GM21723 (cell line): Measurements from ENCODE around the gene PCDHGB1.
"Not testable (repeated sequence)": the region's sequence is repeated elsewhere in the genome, so short reads cannot be mapped to it uniquely, and the experiment has no call there.

Source experiments
- ATAC-seq: cut with Tn5 transposase; IDR thresholded peaks from one replicate; pipeline ENCODE4 v1.9.1; 2021; ENCODE audit warnings: mild to moderate bottlenecking, moderate library complexity; ENCODE audit not compliant: unreplicated experiment

PCDHGB1 gene

GRCh38 chr5:141349917-141350619 is at the start of gene PCDHGB1:
Gene PCDHGB1, plus strand, starts transcription at chr5:141350099. Its CDS starts 162 bp downstream, at chr5:141350261.
- no peak for ATAC-seq

GRCh38 chr5:141303756-141304155 is 46.1 kb upstream of the PCDHGB1 start, which contains the start of gene SLC25A2:
Gene SLC25A2, minus strand, starts transcription at chr5:141304049. Its CDS starts 184 bp downstream, at chr5:141303865.
- no peak for ATAC-seq

DNA sequence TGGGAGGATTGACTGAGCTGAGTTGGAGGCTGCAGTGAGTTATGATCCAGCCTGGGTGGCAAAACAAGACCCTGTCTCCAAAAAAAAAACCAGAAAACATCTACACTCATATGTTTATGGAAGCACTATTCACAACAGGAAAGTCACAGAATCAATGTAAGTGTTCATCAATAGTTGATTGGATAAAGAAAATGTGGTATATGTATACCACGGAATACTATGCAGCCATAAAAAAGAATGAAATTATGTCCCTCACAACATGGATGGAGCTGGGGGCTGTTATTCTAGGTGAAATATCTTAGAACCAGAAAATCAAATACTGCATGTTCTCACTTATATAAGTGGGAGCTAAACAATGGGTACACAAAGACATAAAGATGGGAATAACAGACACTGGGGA is 43.3 kb upstream of the PCDHGB1 start:
- no peak for ATAC-seq

DNA sequence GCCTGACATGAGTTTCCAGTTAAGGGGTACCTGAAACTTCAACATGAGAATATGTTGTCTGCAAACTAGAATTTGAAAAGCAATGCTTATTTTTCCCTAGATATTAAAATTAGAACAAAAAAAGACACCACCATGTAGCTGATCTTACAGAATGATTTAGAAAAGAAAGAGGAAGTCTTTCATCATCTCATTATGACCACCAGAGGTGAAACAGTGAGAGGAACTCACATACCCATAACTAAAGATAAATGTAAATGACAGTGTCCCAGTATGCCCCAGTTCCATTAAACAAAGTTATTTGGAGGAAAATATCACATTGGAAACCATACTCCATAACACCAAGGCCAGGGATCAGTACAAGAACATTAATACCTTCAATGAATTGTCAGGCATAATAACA is 36.2 kb upstream of the PCDHGB1 start:
- no peak for ATAC-seq

GRCh38 chr5:141316963-141317362 is 32.9 kb upstream of the PCDHGB1 start:
- not testable (repeated sequence) for ATAC-seq

- ATAC-seq, result no peak
These were observed 30.7 kb upstream of the PCDHGB1 start for GRCh38 chr5:141319202-141319601.

DNA sequence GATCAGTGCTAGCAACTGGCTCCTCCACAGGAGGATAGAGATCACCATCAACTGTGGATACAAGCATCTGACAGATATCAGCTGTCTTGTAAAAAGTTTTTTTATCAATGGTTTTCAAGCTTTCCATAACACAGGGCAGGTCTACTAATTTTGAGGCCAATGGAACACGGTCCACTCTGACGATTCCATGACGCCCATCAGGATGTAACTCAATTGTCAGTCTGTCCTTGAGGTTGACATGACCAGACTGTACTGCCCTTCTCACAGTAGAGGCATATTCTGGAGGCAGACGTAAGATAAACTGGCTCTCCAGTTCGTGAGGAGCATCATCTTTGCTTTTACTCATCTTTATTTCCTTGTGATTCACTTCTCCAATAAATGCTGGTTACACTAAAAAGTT is 30.2 kb upstream of the PCDHGB1 start:
- no peak for ATAC-seq

DNA sequence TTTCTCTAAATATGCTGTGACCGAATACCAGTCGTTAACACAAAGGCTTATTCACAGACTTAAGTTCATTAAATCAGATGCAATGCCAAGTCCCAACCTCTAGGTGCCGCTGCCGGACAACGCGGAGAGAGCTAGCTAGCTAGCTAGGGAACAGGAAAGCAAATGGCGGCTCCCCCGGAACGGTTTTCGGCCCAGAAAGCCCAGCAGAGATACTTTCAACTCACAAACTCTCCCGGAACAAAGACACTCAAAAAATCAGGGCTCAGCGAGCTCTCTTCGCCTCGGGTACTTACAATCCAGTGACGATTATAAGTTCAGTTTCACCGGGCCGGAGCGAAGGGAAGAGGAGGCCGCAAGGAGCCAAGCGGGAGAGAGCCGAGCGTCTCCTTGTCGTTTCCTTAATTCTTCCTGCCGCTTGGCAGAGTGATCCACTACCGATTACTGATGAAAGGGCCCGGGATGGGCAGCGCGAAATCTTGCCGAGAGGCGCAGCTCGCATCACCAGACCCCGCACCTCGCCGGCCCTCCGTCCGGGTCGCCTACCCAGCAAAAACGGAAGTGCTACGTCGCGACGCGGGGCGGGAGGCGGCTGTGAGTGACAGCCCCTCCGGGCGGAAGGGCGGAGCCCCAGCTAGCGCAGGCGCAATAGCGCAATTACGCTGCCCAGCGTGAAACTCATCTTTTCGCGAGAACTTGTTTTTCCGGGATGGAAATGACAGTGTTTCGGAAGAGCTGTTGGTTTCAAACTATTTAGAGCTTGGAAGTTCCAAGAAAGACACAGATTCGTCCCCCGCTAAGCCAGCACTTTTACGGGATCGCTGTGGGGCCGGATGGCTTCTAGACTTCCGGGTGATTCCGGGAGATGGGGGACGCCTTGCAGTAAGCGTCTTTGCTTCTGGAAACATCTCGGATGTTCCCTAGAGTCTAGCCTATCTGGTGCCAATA is 29.4 kb upstream of the PCDHGB1 start, which contains the start of gene TAF7:
Gene TAF7 (minus strand): TSS at position 560 of the 945 bp plus-strand sequence. CDS start 740 bp downstream, outside the sequence.
- ATAC-seq, result peak; percentile 96

- ATAC-seq, result no peak
These were observed 27.6 kb upstream of the PCDHGB1 start for GRCh38 chr5:141322261-141322660.

DNA sequence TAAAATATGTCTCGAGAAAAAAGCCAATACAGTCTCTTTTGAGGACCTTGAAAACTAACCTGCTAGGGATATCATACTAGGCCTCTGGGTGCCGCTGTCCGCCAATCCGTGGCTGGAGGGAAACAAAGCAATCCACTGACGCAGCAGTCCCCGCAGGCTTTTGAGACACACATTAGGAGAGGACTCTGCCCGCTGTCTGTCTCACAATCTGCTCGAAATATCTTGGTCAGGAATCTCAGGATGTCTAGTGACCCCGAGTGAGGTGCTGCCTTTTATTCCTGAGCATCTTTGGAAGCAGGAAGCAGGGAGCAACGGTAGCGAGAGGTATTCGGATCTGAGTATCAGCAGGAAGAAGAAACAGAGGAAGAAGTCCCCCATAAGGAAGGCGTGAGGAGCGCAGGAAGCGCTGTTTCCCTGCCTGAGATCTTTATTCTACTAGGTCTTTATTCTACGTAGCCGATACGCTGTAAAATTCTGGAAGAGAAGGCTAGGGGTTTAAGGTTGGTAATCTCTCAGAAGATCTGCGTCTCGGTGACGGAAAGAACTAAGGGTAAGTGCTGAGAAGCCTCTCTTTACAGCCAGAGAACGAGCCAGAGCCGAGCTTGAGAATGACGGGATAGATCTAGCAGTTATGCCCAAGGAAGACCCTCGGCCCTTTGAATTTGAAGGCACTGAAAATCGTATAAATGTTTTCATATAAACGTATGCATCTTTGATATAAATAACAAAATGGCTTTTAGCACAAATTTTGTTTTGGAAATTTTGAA is 23.6 kb upstream of the PCDHGB1 start:
- ATAC-seq, result peak; percentile 64

- ATAC-seq, result no peak
These were observed 21.7 kb upstream of the PCDHGB1 start for GRCh38 chr5:141328231-141328630.

GRCh38 chr5:141330299-141331080 is 19.4 kb upstream of the PCDHGB1 start, which contains the start of gene PCDHGA1:
Gene PCDHGA1, plus strand, starts transcription at chr5:141330514.
- no peak for ATAC-seq

GRCh38 chr5:141332571-141332970 is 17.3 kb upstream of the PCDHGB1 start:
- not testable (repeated sequence) for ATAC-seq

- no peak for ATAC-seq
These were observed 11.2 kb upstream of the PCDHGB1 start, which contains the start of gene PCDHGA2 for GRCh38 chr5:141338538-141339306. Gene PCDHGA2, plus strand, starts transcription at chr5:141338760.

GRCh38 chr5:141340781-141341354 is 9.0 kb upstream of the PCDHGB1 start:
- not testable (repeated sequence) for ATAC-seq

DNA sequence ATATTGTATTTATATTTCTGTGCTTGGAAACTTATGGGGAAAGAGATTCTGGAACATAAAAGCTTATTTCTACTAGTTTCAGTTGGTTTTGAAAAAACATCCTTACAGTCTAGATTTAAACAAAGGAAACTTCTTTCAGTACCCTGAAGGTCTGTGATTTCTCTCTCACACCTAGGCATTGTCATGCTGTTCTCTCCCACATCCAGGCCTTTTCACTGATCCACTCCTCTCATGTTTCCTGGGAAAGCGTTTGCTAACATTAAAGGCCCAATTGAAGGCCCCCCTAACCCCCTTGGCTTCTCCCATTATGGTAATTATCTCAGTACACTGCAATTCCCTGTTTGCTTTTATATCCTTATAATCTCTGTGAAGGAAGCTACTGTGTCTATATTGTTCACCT is 7.1 kb upstream of the PCDHGB1 start:
- ATAC-seq, result no peak

- no peak for ATAC-seq
These were observed 6.5 kb upstream of the PCDHGB1 start, which contains the start of gene PCDHGA3 for GRCh38 chr5:141343242-141343952. Gene PCDHGA3, plus strand, starts transcription at chr5:141343829. Its CDS starts 205 bp downstream, at chr5:141344034.

GRCh38 chr5:141343953-141344463 is 5.9 kb upstream of the PCDHGB1 start:
- no peak for ATAC-seq
